Suprapubic skin (tissue), 4 donors: Measurements from ENCODE around the gene CADM2.
"Not testable (repeated sequence)": the region's sequence is repeated elsewhere in the genome, so short reads cannot be mapped to it uniquely, and the experiment has no call there.

Source experiments
- POLR2A ChIP-seq, 2 donors: fragments of 450-650 bp; IDR thresholded peaks; one replicate each; pipeline ENCODE4 v1.6.1; 2017; ENCODE audit warnings: antibody characterized with exemption in 2 of 2, mild to moderate bottlenecking in 2 of 2, moderate library complexity in 2 of 2
- POLR2AphosphoS5 ChIP-seq, 3 donors: sonication (generic); formaldehyde crosslinking; IDR thresholded peaks; one replicate each; pipeline ENCODE4 v1.6.1; 2017; ENCODE audit warnings: antibody characterized with exemption in 3 of 3
- TF ChIP-seq, protein P1 (sequence below), 2 donors: fragments of 200-600 bp in 1 of 2; fragments of 450-650 bp in 1 of 2; sonication (generic) in 1 of 2; IDR thresholded peaks; one replicate each; pipeline ENCODE4 v1.5.1; 2016 to 2019; ENCODE audit warnings: antibody characterized with exemption in 2 of 2, mild to moderate bottlenecking in 1 of 2, moderate library complexity in 1 of 2

DNA sequence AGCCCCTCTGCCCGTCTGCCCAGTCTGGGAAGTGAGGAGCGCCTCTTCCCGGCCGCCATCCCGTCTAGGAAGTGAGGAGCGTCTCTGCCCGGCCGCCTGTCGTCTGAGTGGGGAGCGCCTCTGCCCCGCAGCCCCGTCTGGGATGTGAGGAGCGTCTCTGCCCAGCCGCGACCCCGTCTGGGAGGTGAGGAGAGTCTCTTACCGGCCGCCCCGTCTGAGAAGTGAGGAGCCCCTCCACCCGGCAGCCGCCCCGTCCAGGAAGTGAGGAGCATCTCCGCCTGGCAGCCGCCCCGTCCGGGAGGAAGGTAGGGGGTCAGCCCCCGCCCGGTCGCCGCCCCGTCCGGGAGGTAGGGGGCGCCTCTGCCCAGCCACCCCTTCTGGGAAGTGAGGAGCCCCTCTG lies 40.2 kb upstream of the CADM2 start:
- not testable (repeated sequence) for TF ChIP-seq POLR2AphosphoS5, POLR2A (IDR thresholded peaks at IDR 0.05)
- TF ChIP-seq, protein P1, sequence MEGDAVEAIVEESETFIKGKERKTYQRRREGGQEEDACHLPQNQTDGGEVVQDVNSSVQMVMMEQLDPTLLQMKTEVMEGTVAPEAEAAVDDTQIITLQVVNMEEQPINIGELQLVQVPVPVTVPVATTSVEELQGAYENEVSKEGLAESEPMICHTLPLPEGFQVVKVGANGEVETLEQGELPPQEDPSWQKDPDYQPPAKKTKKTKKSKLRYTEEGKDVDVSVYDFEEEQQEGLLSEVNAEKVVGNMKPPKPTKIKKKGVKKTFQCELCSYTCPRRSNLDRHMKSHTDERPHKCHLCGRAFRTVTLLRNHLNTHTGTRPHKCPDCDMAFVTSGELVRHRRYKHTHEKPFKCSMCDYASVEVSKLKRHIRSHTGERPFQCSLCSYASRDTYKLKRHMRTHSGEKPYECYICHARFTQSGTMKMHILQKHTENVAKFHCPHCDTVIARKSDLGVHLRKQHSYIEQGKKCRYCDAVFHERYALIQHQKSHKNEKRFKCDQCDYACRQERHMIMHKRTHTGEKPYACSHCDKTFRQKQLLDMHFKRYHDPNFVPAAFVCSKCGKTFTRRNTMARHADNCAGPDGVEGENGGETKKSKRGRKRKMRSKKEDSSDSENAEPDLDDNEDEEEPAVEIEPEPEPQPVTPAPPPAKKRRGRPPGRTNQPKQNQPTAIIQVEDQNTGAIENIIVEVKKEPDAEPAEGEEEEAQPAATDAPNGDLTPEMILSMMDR (IDR thresholded peaks at IDR 0.05) = not testable (repeated sequence)
